GM12874 (cell line): Measurements from ENCODE around the gene MCM5.

Experiments
- CTCF ChIP-seq: IDR thresholded peaks from 2 replicates; pipeline ENCODE4 v1.5.1; 2011; ENCODE audit warnings: low read depth, mild to moderate bottlenecking, control low read depth, low read length, moderate library complexity; ENCODE audit not compliant: insufficient read depth

The MCM5 gene

GRCh38 chr22:35473971-35474370 lies 74.0 kb downstream of the MCM5 start:
- no peak for TF ChIP-seq CTCF
